GM12878 (cell line): ENCODE results near the gene SGCB. TPM values are rescaled to one million over a fixed set of nuclear protein-coding genes. Genes with fewer than 3 reads are reported as not detected.

Experiments used
- ATAC-seq: fragments of 200-7000 bp; cut with Tn5 transposase; 3 replicates; pipeline ENCODE4 v1.9.1; 2020; ENCODE audit warnings: mild to moderate bottlenecking, moderate library complexity
- BruUV-seq: library from RNA; stranded (reverse); fragments of 400-500 nt; replicated peaks from 2 replicates; lab custom pipeline; 2021; lab: Mats Ljungman, UMichigan
- CTCF ChIA-PET: fragments of 300-600 bp; sonication (Branson Sonifier 250); formaldehyde crosslinking; extraction: SDS; loops from one replicate; lab custom pipeline; 2021; ENCODE audit warnings: inconsistent platforms; lab: Yijun Ruan, JAX
- POLR2A ChIA-PET: fragments of 350-600 bp; formaldehyde crosslinking; extraction: SDS; loops from one replicate; lab custom pipeline; 2021; ENCODE audit warnings: inconsistent platforms; lab: Charles Lee
- RAD21 ChIA-PET: fragments of 300-600 bp; sonication (Branson Sonifier 250); formaldehyde crosslinking; loops from one replicate; lab custom pipeline; 2023; ENCODE audit warnings: antibody characterized with exemption; ENCODE audit not compliant: unreplicated experiment; lab: Charles Lee
- SMC1A ChIA-PET: fragments of 300-600 bp; sonication (Branson Sonifier 250); formaldehyde crosslinking; loops from one replicate; lab custom pipeline; 2023; ENCODE audit not compliant: unreplicated experiment, uncharacterized antibody; lab: Charles Lee
- DNase-seq: peaks from one replicate; pipeline ENCODE4 v3.0.0-alpha.2; 2011; ENCODE audit warnings: low read depth, low spot score
- FAIRE-seq: peaks from 3 replicates; lab custom pipeline; 2011; peaks lifted over from hg19 to GRCh38; lab: Jason Lieb, UNC
- H2AFZ ChIP-seq: 2 replicates; pipeline ENCODE4 v1.6.0; 2011; ENCODE audit warnings: low read depth, low read length, control low read depth; ENCODE audit not compliant: control insufficient read depth
- H3K27ac ChIP-seq: 2 replicates; pipeline ENCODE4 v1.5.1; 2011; ENCODE audit warnings: control low read depth; ENCODE audit not compliant: control insufficient read depth, insufficient read depth
- H3K27me3 ChIP-seq, 2 experiments: replicated peaks in 1 of 2; 2 replicates each; pipeline versions ENCODE4 v1.6.0 to v1.6.1; 2011; ENCODE audit warnings: low read length in 1 of 2; ENCODE audit not compliant: control insufficient read depth in 2 of 2, insufficient read depth in 2 of 2
- H3K36me3 ChIP-seq, 2 experiments: 2 replicates each; pipeline ENCODE4 v1.5.1; 2011; ENCODE audit warnings: low read length in 1 of 2; ENCODE audit not compliant: control insufficient read depth in 2 of 2, insufficient read depth in 2 of 2
- H3K4me1 ChIP-seq: 2 replicates; pipeline ENCODE4 v1.6.1; 2011; ENCODE audit warnings: mild to moderate bottlenecking, low read length, moderate library complexity, mixed read lengths; ENCODE audit not compliant: control insufficient read depth, insufficient read depth
- H3K4me2 ChIP-seq: 2 replicates; pipeline ENCODE4 v1.6.0; 2011; ENCODE audit warnings: control low read depth; ENCODE audit not compliant: control insufficient read depth, insufficient read depth
- H3K4me3 ChIP-seq: fragments of 200-600 bp; sonication (generic); 2 replicates; pipeline ENCODE4 v1.5.1; 2016
- H3K79me2 ChIP-seq: 2 replicates; pipeline ENCODE4 v1.6.0; 2011; ENCODE audit warnings: low read length; ENCODE audit not compliant: control insufficient read depth, insufficient read depth
- H3K9ac ChIP-seq: 2 replicates; pipeline ENCODE4 v1.8.0; 2011; ENCODE audit warnings: low read length, control low read depth, mixed read lengths; ENCODE audit not compliant: control insufficient read depth, insufficient read depth
- H3K9me3 ChIP-seq: replicated peaks from 3 replicates; pipeline ENCODE4 v1.5.1; 2011; ENCODE audit warnings: mild to moderate bottlenecking, low read length; ENCODE audit not compliant: control insufficient read depth, insufficient read depth
- H4K20me1 ChIP-seq: 2 replicates; pipeline ENCODE4 v1.6.0; 2011; ENCODE audit not compliant: control insufficient read depth, insufficient read depth
- CHD2 ChIP-seq: IDR thresholded peaks from 2 replicates; pipeline ENCODE4 v1.6.1; 2011; ENCODE audit warnings: low read depth, low read length, improper control_type of control experiment, borderline replicate concordance
- E2F8 ChIP-seq: fragments of 450-650 bp; IDR thresholded peaks from 2 replicates; pipeline ENCODE4 v1.6.1; 2018; ENCODE audit warnings: mild to moderate bottlenecking, low read depth, moderate library complexity; ENCODE audit not compliant: partially characterized antibody
- IKZF1 ChIP-seq: fragments of 450-650 bp; conservative IDR thresholded peaks from 2 replicates; pipeline ENCODE4 v1.6.1; 2017; ENCODE audit warnings: antibody characterized with exemption, mild to moderate bottlenecking
- KLF5 ChIP-seq: fragments of 450-650 bp; IDR thresholded peaks from 2 replicates; pipeline ENCODE4 v1.6.1; 2014; ENCODE audit warnings: mild to moderate bottlenecking; ENCODE audit not compliant: partially characterized antibody
- PAX5 ChIP-seq: IDR thresholded peaks from 2 replicates; pipeline ENCODE4 v1.6.1; 2011; ENCODE audit warnings: low read depth, low read length, borderline replicate concordance
- PAX8 ChIP-seq: fragments of 450-650 bp; IDR thresholded peaks from 2 replicates; pipeline ENCODE4 v1.6.1; 2017; ENCODE audit warnings: mild to moderate bottlenecking, moderate library complexity
- RUNX3 ChIP-seq: IDR thresholded peaks from 2 replicates; pipeline ENCODE4 v1.6.1; 2012; ENCODE audit warnings: low read length, inconsistent platforms
- ZBTB11 ChIP-seq: fragments of 450-650 bp; formaldehyde crosslinking; IDR thresholded peaks from 2 replicates; pipeline ENCODE4 v1.5.0; 2022; ENCODE audit warnings: mild to moderate bottlenecking, missing genetic modification characterization
- WGBS: methylation state at CpG from one replicate; pipeline ENCODE4 v1.1.6; 2016; ENCODE audit warnings: low lambda C conversion rate; ENCODE audit not compliant: insufficient replicate concordance, insufficient coverage; ENCODE audit errors: missing lambda C conversion rate; 5-methylcytosine and 5-hydroxymethylcytosine counted together
- in situ Hi-C: fragments of 300-500 bp; cut with MboI; formaldehyde crosslinking; loops from 9 replicates; pipeline ENCODE4 v1.14.3; 2018; ENCODE audit warnings: mixed read lengths
- intact Hi-C: fragments of 100-400 bp; cut with micrococcal nuclease; formaldehyde crosslinking; loops from one replicate; pipeline ENCODE4 v1.14.2; 2022; ENCODE audit not compliant: unreplicated experiment
- polyA plus RNA-seq, 11 experiments: library from polyadenylated mRNA; depleted of rRNA in 4 of 11; unstranded in 6 of 11; stranded (reverse) in 5 of 11; fragments of >200 nt; fragmentation: Nextera tagmentation in 4 of 11; fragmentation: Illumina TruSeq in 1 of 11; extraction: Ambion mirVana in 4 of 11; extraction: Trizol in 1 of 11; gene quantifications; 1 replicate in 1 of 11; 2 replicates in 10 of 11; pipeline versions ENCODE4 v1.2.1 to v1.2.3, GENCODE V29; 2011 to 2016; ENCODE audit warnings: inconsistent platforms in 2 of 11, missing spikeins in 2 of 11, low read depth in 1 of 11
- total RNA-seq, 4 experiments: library from RNA; depleted of rRNA in 3 of 4; stranded (reverse); fragments of >200 nt in 3 of 4; fragmentation: Illumina TruSeq in 1 of 4; extraction: Trizol in 1 of 4; gene quantifications; 2 replicates each; pipeline versions ENCODE4 v1.2.1 to v1.2.3, GENCODE V29; 2013 to 2021
- TF ChIP-seq, protein P1 (sequence below): fragments of 450-650 bp; IDR thresholded peaks from 2 replicates; pipeline ENCODE4 v1.6.1; 2017; ENCODE audit warnings: mild to moderate bottlenecking, moderate library complexity

The SGCB gene
- total and polyA plus RNA-seq, 10 of the 15 experiments (the other 5 are each of a cell fraction or from before 2014, with no cell fraction given) = 4.7 to 13.2 (median 7.4) TPM

GRCh38 chr4:52037689-52038102, 403 bp downstream of the SGCB start:
- CTCF ChIA-PET = interaction anchor here (2.2 kb wide), 1 partner anchor 12 kb away, joined by 10 read pairs; no protein-coding TSS in a partner anchor
- no peaks in the 10 kb centered on the region for H4K20me1 ChIP-seq
- TF ChIP-seq ZBTB11 (CRISPR knock-in tag) = no peak
- no peak for TF ChIP-seq CHD2
- no peak for TF ChIP-seq PAX5
- TF ChIP-seq PAX8 = no peak
- TF ChIP-seq KLF5 = no peak
- TF ChIP-seq, protein P1, sequence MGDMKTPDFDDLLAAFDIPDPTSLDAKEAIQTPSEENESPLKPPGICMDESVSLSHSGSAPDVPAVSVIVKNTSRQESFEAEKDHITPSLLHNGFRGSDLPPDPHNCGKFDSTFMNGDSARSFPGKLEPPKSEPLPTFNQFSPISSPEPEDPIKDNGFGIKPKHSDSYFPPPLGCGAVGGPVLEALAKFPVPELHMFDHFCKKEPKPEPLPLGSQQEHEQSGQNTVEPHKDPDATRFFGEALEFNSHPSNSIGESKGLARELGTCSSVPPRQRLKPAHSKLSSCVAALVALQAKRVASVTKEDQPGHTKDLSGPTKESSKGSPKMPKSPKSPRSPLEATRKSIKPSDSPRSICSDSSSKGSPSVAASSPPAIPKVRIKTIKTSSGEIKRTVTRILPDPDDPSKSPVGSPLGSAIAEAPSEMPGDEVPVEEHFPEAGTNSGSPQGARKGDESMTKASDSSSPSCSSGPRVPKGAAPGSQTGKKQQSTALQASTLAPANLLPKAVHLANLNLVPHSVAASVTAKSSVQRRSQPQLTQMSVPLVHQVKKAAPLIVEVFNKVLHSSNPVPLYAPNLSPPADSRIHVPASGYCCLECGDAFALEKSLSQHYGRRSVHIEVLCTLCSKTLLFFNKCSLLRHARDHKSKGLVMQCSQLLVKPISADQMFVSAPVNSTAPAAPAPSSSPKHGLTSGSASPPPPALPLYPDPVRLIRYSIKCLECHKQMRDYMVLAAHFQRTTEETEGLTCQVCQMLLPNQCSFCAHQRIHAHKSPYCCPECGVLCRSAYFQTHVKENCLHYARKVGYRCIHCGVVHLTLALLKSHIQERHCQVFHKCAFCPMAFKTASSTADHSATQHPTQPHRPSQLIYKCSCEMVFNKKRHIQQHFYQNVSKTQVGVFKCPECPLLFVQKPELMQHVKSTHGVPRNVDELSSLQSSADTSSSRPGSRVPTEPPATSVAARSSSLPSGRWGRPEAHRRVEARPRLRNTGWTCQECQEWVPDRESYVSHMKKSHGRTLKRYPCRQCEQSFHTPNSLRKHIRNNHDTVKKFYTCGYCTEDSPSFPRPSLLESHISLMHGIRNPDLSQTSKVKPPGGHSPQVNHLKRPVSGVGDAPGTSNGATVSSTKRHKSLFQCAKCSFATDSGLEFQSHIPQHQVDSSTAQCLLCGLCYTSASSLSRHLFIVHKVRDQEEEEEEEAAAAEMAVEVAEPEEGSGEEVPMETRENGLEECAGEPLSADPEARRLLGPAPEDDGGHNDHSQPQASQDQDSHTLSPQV = no peak
- TF ChIP-seq IKZF1 = no peak
- 0 out of 2 replicates have a peak, but pooled peaks have one; percentile 27 for TF ChIP-seq RUNX3
- TF ChIP-seq E2F8 = no peak
- POLR2A ChIA-PET = interaction anchor here (0.6 kb wide), 1 partner anchor 1465 kb away, joined by 3 read pairs; no protein-coding TSS in a partner anchor
- H3K4me2 ChIP-seq = peak overlapping the region; percentile 87
- peak overlapping the region; percentile 86 for H3K4me3 ChIP-seq
- no peak for FAIRE-seq
- SMC1A ChIA-PET = interaction anchor here (2.0 to 2.2 kb wide), 3 partner anchors 10 to 176 kb away, joined by 4 to 8 read pairs (median 7); partner anchors contain the start of gene SPATA18
- no peaks in the 10 kb centered on the region; a peak in 1 of 4 replicates for H3K27me3 ChIP-seq
- peak; percentile 65 for ATAC-seq
- H3K36me3 ChIP-seq = no peaks in the 10 kb centered on the region
- RAD21 ChIA-PET = interaction anchor here (0.5 kb wide), 1 partner anchor 169 kb away, joined by 3 read pairs; no protein-coding TSS in a partner anchor
- no peak for DNase-seq
- H3K27ac ChIP-seq = no peak overlapping the region
- H3K4me1 ChIP-seq = peaks cover 5% of the 10 kb centered on the region; the same call in 1 of the 2 replicates
- peak overlapping the region; percentile 71 for H3K9ac ChIP-seq
- under 1% methylated on average over 18 of the region's 25 CpGs for WGBS
- in situ Hi-C loops (no loop called here), intact Hi-C loops (loop anchor here (10.0 kb wide), 1 partner anchor 607 kb away; no protein-coding TSS in a partner anchor)
- no peaks in the 10 kb centered on the region for H3K9me3 ChIP-seq
- peak overlapping the region; percentile 83 for H2AFZ ChIP-seq
- no peaks in the 10 kb centered on the region for H3K79me2 ChIP-seq
- no TSS peak for BruUV-seq
